ENCODE data around the gene CDCA4.
"Not testable (repeated sequence)": the region's sequence is repeated elsewhere in the genome, so short reads cannot be mapped to it uniquely, and the experiment has no call there.

Gene CDCA4

DNA sequence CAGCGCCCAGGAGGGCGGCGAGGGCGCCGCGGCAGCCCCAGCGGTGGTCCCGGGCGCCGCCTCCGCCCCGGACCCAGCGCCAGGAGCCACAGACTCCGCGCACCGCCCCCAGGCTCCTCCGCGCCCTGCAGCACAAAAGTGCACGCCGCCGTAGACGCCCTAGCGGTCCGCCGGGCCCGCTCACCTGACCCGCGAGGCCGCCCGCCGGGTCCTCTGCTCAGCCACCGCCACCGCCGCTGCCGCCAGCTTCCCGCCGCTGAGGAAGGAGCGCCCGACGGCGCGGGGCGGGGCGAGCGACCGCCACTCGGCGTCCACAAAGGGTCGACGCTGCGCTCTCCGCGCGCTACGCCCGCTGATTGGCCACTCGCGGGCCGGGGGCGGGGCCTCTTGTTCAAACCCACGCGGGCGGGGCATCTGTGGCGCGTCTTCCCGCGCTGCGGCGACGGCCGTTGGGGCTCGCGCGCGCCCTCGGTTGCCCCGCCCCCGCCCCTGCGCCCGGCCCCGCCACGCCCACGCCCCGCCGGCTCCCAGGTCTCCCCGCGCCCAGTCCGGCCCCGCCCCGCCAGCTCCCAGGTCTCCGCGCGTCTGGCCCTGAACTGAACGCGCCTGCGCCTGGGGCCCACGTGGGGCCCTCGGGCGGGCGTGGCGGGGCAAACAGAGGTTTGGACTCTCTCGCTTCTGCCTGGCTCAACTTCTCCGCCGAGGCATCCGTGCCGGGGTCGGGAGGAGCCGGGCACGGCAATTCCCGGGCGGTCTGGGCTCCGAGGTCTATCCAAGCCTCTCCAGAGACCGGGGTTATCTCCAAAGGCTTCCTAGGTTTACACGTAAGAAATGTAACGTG, at the start of gene CDCA4:
Gene CDCA4 (minus strand): TSS at position 269 of the 841 bp plus-strand sequence. CDS start 9,154 bp downstream, outside the sequence.
- peak; percentile 93 for DNase-seq

DNA sequence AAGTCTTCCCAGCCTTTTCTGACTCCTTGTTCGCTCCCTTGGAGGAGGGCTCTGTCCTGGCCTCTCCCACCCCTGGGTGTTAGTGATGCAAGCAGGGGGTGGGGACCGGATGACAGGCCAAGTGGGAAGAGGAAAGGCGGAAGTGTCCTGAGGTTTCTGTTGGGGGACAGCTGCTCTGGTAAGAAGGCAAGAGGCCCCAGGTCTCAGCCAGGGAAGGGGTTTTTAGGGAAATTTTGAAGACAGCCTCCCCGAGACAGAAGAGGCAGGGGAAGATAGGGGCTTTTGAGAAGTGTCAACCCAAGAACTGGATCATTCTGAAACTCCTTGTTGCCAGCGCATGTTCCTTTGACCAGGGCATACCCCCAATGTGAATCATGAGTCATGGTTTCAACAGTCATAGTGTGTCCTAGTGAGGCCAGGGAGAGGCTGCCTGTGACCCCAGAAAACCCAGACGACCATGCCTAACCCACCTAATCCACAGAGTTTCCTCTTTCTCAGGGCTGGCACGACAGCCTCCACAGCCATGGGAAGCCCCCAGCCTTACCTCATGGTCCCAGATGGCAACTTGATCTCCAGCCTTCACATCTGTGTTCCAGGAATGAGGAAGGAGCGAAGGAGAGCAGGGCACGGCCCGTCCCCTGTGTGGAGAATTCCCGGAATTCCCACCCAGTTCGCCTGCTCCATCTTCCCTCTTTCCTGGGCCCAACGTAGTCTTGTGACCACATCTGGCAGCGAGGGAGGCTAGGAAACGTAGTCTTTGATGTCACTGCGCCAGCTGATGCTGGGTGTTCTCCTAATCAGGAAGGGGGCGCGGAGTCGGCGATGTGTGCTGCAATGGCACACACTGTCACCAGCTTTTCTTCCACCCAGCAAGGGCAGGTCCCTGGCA, 49.2 kb upstream of the CDCA4 start:
- DNase-seq: no peak

DNA sequence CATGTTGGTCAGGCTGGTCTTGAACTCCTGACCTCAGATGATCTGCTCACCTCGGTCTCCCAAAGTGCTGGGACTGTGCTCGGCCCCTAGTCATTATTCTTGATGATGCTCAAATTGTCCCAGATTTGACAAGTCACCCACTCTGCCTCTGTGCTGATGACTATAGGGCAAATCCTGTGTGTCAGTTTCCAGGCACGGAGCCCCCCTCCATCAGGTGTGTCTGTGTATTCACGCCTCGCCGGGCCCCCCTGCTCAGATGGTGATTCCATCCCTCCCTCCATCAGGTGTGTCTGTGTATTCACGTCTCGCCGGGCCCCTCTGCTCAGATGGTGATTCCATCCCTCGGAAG, 48.6 kb upstream of the CDCA4 start:
- no peak for DNase-seq

DNA sequence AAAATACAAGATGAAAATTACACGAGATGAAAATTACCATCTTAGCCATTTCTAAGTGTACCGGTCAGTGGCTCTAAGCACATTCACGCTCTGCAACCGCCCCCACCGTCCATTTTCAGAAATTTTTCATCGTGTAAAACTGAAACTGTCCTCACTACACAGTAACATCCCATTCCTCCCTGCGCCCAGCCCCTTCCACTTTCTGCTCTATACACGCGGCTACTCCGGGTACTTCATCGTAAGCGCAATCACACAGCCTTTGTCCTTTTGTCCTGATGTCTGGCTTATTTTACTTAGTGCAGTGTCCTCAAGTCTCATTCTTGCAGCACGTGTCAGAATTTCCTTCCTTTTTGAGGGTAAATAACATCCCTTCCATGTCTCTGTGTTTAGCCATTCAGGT, 47.9 kb upstream of the CDCA4 start:
- no peak for DNase-seq

DNA sequence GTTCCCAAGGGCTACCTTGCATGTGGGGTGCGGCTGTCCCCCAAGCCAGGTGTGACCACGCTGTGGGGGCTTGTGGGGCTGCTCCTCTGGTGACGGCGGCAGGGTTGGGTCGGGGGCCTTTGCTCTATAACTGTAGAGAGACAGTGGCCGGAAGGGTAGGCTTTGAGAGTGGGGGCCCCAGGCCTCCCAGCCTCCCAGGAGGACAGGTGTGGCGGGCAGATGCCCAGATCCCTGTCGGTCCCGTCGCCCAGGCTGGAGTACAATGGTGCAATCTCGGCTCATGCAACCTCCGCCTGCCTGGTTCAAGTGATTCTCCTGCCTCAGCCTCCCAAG, 47.1 kb upstream of the CDCA4 start:
- DNase-seq: no peak

DNA sequence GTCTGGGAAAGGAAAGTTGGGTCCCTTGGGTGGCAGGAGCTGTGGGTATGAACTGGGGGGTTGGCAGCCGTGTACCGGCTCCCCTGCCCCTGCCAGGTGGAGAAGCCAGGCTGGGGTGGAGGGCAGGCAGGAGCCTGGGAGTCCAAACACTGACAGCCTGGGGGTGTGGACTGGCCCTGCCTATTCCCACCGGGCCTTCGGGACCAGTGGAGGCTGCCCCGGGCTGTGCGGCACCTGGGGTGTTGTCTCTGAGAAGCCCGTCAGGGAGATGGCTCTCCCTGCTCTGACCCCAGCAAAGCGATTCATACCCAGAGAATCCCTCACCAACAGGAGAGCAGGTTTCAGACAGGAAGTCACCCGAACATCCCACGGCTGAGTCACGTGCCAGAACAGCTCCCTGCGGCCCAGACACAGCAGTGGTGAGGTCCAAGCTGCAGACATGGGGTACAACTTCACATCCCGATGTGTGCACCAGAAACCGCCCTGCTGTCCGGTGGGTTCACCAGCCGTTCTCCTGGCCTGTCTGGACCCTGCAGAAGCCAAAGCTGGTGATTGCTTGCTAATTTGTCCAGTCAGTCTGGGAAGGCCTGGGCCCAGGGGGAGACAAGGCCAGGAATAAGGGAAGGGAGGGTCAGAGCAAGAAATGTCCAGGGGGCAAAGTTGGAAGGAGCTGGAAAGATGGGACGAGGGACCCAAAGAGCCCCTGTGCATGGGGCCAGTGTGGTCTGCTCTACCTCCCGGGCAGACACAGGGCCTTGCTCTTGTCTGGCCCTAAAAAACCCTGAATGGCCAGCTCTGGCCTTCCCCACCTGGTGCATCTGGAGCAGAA, 46.5 kb upstream of the CDCA4 start:
- DNase-seq: no peak

DNA sequence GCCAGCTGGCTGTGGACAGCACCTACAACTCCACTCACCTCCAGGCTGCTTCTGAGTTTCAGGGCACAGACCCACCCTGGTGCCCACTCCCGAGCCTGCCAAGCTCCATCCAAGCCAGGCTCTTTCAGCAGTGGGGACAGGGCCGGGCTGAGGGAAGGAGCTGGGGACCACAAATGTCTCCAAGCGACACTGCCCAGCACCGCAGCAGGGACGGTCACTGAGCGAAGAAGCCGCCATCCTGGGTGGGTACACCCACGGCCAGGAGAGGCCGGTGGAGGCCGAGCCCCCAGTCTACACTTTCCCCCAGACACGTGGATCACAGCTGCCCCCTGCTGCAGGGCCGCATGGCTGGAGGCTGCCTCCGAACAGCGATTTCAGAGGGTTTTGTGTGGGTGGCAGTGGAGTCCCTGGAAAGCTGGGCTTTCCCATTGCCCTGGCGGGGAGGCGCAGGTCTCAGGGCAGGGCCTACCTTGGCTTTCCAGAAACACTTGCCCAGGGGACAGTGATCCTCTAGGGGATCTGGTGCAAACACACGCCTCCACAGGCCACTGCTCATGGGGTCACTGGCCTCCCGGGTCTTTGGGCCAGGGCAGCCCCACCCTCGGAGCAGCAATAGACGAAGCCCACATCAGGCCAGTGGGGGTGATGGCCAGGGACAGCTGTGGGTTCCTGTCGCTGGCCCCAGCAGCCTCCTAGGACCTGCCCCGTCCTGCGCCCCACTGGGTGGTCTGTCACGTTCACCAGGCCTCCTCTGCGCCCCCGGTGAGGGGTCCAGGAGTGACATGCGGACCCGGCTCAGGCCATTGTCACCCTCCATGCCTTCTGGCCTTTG, 45.6 kb upstream of the CDCA4 start:
- no peak for DNase-seq

DNA sequence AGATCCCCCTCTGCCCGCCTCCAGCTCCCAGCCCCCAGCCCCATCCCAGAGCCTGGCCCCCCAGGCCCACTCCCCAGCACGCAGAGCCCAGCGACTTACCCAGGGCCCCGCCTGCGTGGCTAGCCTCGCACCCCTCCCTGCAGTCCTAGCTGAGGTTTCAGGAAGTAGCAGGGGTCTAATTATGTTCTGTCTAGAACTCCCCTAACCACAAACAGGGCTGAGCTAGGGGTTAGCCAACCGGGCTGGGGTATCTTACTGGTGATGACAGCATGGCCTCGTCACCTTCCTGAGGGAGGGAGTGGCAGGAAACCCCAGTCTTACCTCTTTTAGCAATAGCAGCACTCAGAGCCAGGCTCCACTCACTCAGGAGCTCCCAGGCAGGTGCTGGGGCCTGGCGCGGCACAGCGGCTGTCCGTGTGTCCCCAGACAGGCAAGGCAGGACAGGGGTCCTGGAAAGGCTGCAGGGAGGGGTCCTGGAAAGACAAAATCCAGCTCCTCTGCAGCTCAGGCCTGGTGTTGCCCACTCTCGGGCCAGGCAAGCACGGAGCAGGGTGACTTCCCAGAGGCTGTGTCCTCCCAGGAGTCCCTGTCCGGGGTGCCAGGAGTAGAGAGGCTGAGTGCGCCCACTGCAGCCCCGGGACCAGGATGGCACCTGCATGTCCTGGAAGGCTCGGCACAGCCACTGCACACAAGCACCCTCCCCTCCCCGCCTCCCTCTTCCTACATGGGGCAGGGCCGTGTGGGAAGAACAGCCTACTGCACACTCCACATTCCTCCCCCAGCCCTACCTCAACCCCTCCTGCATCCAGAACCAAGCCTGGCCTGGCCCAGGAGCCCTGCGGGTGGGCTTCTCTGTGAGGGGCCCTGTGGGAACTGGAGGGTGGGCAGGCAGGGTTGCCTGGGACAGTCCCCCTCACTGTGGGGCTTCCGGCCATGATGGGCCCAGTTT, 44.7 kb upstream of the CDCA4 start, which contains the start of gene GPR132:
Gene GPR132 (minus strand): TSS at position 151 of the 949 bp plus-strand sequence. CDS start 10,010 bp downstream, outside the sequence.
- no peak for DNase-seq

DNA sequence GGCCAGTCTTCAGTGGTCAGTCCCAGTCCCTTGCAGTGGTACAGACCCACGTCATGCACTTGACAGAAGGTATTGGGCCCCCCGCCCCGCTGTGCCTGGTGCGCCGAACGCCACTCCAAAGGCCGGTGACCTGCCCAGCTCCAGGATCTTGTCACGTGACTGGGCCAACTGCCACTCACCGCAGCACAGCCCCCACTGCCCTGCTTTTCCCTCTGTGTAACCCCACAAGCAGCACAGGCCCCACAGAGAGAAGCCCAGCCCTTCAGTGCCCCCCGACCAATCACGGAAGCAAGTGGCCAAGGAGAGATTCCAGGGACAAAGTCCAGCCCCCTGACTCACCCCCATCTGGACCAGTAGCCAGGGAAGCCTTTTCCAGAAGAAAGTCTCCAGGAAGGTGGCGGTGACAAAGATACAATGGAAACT, 43.8 kb upstream of the CDCA4 start:
- no peak for DNase-seq

DNA sequence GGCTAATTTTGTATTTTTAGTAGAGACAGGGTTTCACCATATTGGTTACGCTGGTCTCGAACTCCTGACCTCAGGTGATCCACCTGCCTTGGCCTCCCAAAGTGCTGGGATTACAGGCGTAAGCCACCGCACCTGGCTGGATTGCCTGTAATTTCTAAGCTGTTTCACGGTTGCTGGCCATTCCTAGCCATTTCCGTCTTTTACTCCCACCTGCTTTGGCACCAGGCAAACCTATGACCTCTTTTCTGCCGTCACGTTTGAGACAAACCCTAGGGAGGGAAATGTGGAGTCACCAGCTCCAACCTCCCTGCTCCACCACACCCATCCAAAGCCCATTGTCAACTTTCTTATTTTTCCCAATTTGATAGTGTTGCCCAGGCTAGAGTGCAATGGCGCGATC, 43.1 kb upstream of the CDCA4 start:
- DNase-seq: no peak

DNA sequence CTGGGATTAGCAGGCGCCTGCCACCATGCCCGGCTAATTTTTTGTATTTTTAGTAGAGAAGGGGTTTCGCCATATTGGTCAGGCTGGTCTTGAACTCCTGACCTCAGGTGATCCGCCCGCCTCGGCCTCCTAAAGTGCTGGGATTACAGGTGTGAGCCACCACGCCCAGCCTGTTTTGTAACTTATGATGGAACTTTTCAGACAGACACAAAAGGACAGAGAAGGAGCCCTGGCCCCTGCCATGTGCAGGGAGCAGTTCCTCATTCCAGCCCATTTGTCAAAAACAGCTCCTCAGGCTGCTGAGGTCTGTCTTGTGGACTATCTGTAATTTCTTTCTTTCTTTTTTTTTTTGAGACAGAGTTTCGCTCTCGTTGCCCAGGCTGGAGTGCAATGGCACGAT, 42.6 kb upstream of the CDCA4 start:
- not testable (repeated sequence) for DNase-seq

DNA sequence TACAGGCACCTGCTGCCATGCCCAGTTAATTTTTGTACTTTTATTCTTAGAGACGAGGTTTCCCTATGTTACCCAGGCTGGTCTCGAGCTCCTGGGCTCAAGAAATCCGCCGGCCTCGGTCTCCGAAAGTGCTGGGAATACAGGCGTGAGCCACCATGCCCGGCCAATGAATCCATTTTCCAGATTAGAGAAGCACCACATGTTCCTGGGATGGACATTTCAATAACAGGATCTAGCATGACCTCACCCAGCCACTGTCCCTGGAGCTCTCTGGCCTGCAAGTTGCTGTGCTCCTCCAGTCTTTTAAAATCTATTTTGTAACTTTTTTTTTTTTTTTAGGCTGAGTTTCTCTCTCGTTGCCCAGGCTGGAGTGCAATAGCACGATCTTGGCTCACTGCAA, 42.2 kb upstream of the CDCA4 start:
- no peak for DNase-seq

DNA sequence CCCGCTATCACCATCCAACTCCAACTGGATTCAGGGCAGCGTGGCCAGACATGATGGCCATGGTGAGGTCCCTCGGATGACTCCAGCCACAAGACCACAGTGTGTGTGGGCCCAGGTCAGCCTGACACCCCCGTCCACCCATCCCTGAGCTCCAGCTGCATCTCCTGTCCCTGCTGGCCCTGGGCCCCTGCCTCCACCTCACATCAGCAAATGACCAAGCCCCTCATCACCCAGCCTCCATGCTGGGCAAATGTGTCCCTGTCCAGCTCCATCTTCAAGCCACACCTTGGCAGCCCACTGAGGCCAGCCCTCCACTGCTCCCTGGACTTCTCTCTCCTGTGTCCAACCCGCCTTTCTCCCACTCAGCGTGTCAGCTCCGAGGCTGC, 41.2 kb upstream of the CDCA4 start:
- no peak for DNase-seq

DNA sequence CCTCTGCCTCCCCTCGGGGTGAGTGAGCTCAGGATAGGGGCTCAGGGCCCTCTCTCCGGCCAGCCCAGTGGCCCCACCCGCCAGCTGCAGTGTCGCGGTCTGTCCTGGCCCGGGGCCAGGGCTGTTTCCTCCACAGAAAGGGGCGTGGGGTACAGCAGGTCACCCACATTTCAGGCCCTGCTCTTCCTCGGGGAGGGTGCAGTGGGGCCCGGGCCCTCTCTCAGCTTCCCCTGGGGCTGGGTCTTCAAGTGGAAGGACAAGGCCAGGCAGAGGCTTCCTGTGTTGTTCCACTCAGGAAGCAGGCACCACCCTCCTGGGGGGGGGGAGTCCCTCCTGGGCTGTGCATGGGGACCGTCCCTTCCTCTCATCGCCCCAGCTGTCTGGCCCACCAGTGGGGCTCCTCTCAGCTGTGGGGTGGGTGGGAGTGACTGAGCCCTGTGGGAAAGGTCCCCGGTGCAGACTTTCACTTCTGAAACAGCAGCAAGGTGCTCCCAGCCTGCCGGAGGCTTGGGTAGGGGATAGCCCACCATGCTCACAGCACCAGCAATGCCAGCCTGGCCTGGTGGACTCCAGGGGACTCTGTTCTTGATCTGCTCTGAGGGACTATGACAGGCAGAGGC, 40.7 kb upstream of the CDCA4 start:
- no peak for DNase-seq

DNA sequence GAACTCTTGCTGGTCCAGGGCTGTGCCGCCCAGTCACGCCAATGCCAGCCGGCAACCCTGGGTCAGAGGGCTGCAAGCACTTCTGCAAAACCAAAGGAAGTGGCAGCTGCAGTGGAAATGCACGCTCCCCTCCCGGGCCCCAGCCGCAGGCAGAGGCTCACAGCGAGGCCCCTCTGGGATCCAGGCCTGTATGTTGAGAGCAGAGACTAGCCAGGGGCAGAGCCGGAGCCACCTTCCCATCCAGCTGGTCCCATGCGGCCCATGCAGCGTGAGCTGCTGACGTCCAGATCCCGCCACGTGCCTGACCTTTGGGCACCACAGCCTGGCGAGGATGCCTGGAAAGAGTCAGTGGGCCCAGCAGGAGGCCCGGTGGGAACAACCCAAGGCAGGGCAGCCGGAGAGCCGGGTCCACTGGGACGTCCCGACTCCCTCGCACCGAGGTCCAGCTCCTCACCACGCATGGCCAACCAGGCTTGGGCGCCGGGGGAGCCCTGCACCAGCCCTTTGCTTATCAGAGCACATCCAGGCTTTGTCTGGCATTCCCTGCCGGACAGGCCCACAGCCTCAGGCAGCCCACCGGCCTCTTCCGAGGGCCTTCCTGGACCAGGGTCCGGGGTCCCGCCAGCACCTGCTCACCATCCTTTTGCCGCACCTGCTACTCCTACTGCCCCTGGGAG, 40.0 kb upstream of the CDCA4 start:
- DNase-seq: no peak

DNA sequence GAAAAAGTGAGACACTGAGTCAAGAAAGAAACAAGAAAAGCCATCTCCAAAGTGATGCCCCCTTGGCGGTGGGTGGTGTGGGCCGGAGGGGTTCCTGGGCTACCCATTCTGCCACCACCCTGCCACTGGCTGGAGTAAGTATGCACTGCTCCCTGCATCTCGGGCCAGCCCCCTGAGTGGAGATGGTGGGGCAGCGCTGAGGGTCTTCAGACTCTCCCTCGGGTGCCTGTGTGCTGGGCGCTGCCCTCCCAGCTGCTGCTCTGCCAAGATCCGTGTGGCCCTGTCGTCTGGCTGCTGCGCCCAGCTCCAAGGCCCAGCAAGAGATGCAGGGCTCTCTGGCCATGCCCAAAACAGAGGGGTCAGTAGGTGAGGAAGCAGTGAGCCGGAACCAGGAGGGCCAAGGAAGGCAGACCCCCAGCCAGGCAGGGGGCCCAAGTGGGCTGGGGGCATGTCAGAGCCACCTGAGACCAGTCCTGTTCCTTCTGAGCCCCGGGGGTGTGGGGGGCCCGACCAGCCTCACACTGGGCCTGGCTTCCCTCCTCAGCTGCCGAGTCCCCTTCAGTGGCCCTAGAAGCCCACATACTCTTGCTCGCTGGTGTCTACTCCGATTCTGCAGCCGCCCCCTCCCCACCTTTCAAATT, 39.2 kb upstream of the CDCA4 start:
- DNase-seq: no peak

DNA sequence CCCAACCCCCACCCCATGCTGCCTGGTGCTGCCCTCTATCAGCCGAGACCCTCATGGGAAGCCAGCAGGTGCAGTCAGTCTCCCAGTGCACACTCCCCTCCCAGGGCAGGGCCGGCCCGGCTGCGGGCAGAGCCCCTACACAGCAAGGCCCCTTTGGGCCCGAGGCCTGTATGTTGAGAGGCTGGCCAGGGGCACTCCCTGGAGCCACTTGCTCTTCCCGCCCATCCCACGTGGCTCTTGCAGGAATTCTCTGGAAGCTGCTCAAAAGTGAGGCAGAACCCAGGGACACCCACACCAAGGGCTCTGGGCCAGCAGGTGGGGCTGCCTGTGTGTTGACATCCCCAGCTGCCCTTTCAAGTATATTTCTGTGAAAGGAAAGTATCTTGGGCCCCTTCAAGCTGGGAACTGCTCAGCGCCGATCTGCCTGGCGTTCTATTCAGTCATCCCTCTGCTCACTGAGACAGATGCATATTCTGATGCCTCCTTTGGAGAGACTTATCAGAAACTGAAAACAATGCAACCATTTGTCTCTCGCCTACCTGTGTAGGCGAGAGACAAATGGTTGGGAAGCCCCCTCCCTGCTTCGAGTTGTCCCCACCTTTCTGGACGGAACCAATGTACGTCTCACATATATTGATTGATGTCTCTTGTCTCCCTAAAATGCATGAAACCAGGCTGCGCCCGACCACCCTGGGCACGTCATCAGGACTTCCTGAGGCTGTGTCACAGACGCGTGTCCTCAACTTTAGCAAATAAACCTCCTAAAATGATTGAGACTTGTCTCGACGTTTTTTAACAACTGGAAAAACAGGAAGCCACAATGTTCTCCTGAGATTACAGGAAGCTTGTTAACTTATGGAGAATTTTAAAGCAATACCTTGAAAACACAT, 38.4 kb upstream of the CDCA4 start:
- no peak for DNase-seq

DNA sequence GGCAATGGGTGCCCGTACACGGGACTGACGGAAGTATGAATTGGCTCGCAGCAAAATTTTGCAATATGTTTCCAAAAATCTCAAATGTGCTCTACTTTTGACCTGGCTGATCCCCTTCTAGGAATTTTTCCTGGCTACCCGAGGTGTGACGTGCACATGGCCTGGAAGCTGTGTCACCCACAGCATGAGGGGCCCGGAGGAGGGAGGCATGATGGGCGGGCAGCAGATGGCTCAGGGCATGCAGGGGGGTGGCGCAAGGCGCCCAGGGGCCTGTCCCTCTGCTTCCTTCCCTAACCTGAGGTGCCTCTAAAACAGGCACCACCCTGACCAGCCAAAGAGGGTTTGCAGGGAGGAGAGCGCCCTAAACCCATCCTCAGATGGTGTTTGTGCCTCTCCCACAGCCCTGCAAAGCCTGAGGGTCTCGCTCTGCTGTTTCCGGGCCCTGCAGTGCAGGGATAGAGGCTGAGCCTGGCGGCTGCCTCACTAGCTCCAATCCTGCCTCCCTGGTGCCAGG, 37.7 kb upstream of the CDCA4 start:
- DNase-seq: no peak
